ENCODE results near the gene TCF7. TPM values are rescaled to one million over a fixed set of nuclear protein-coding genes. Genes with fewer than 3 reads are reported as not detected.
A peak's percentile ranks its signal among the peaks of the same experiment; 100 is the strongest.

Gene TCF7
- total and polyA plus RNA-seq, 7 donors, result 0.24 to 2.6 (median 1.0) TPM

GRCh38 chr5:134143944-134144941, 29.8 kb downstream of the TCF7 start:
- ATAC-seq, result no peak

GRCh38 chr5:134145041-134145757, 30.7 kb downstream of the TCF7 start:
- intact Hi-C loops (cut with DNase I), result no loop called here
- H3K9me3 ChIP-seq, result no peaks in the 10 kb centered on the region
- peaks cover 10 to 79% of the 10 kb centered on the region in 2 donors for H3K36me3 ChIP-seq (ENCODE audit: insufficient read depth in 1 of 2, low read depth in 1 of 2)
- ATAC-seq (peak in 1 of 4 donors; percentile 12), DNase-seq (no peak)
- peaks cover 15% of the 10 kb centered on the region for H3K4me1 ChIP-seq
- 50 to 78% (median 68%) methylated on average over 1 of the region's 1 CpG for WGBS, 3 donors
- no peaks in the 10 kb centered on the region for H3K27me3 ChIP-seq (ENCODE audit: insufficient read depth in 3 of 3, low read length in 2 of 3)
- TF ChIP-seq CTCF (IDR thresholded peaks at IDR 0.05), result no peak
- no peak overlapping the region for H3K4me3 ChIP-seq
- no peak overlapping the region for H3K27ac ChIP-seq

More at GRCh38 chr5:134143944-134144941, 29.8 kb downstream of the TCF7 start:
- intact Hi-C loops (cut with DNase I), result loop anchor here (5.0 kb wide), 1 partner anchor 42 kb away; no protein-coding TSS in a partner anchor
- H3K9me3 ChIP-seq, result no peaks in the 10 kb centered on the region
- no peak for DNase-seq
- H3K27me3 ChIP-seq (ENCODE audit: insufficient read depth in 3 of 3, low read length in 2 of 3), result no peaks in the 10 kb centered on the region
- H3K27ac ChIP-seq, result no peak overlapping the region
- no peak overlapping the region for H3K4me3 ChIP-seq
- WGBS, 3 donors, result 93 to 94% (median 94%) methylated on average over 10 of the region's 10 CpGs
- H3K4me1 ChIP-seq, result peaks cover 21% of the 10 kb centered on the region
- H3K36me3 ChIP-seq (ENCODE audit: insufficient read depth in 1 of 2, low read depth in 1 of 2), result peaks cover 6 to 76% of the 10 kb centered on the region in 2 donors
- TF ChIP-seq CTCF (IDR thresholded peaks at IDR 0.05), result no peak

GRCh38 chr5:134145779-134146581, 31.5 kb downstream of the TCF7 start:
- Histone ChIP-seq H3K4me3 (no peak overlapping the region), H3K36me3 (ENCODE audit: insufficient read depth in 1 of 2, low read depth in 1 of 2) (peaks cover 10 to 84% of the 10 kb centered on the region in 2 donors), H3K27ac (no peak overlapping the region), H3K27me3 (ENCODE audit: insufficient read depth in 3 of 3, low read length in 2 of 3) (no peaks in the 10 kb centered on the region), H3K4me1 (peaks cover 18% of the 10 kb centered on the region), H3K9me3 (no peaks in the 10 kb centered on the region)
- intact Hi-C loops (cut with DNase I), result no loop called here
- WGBS, 3 donors, result 85 to 92% (median 86%) methylated on average over 13 of the region's 13 CpGs
- TF ChIP-seq CTCF (IDR thresholded peaks at IDR 0.05), result peak; percentile 99
- DNase-seq, result peak; percentile 78 to 90
- ATAC-seq, result peak; percentile 84 to 91 (median 88)

- H3K36me3 ChIP-seq (ENCODE audit: insufficient read depth in 1 of 2, low read depth in 1 of 2), result peaks cover 10 to 84% of the 10 kb centered on the region in 2 donors
Observed at GRCh38 chr5:134146651-134147518, 32.4 kb downstream of the TCF7 start.

More at GRCh38 chr5:134146651-134147518, 32.4 kb downstream of the TCF7 start:
- Histone ChIP-seq H3K27ac (no peak overlapping the region), H3K27me3 (ENCODE audit: insufficient read depth in 3 of 3, low read length in 2 of 3) (no peaks in the 10 kb centered on the region), H3K9me3 (no peaks in the 10 kb centered on the region), H3K4me1 (peaks cover 27% of the 10 kb centered on the region), H3K4me3 (no peak overlapping the region)
- WGBS, 3 donors, result 51 to 77% (median 53%) methylated on average over 4 of the region's 4 CpGs
- TF ChIP-seq CTCF (IDR thresholded peaks at IDR 0.05), result no peak
- intact Hi-C loops (cut with DNase I), result no loop called here
- ATAC-seq (peak in 1 of 4 donors; percentile 11), DNase-seq (no peak)

Data from psoas muscle (tissue), 8 donors.